GM18507 (cell line): ENCODE measurements around the gene NUFIP1.
"Not testable (repeated sequence)": the region's sequence is repeated elsewhere in the genome, so short reads cannot be mapped to it uniquely, and the experiment has no call there.

Experiments used
- DNase-seq: peaks from one replicate; pipeline ENCODE4 v3.0.0; 2011; ENCODE audit warnings: low read depth; ENCODE audit not compliant: insufficient read length; ENCODE audit errors: extremely low spot score
- FAIRE-seq: peaks from 2 replicates; lab custom pipeline; 2011; peaks lifted over from hg19 to GRCh38; lab: Jason Lieb, UNC

NUFIP1 gene

GRCh38 chr13:44921931-44922758, 67.1 kb downstream of the NUFIP1 start:
- no peak for FAIRE-seq
- no peak for DNase-seq

GRCh38 chr13:44921246-44921877, 67.9 kb downstream of the NUFIP1 start:
- FAIRE-seq: no peak
- DNase-seq: no peak

- no peak for DNase-seq
- no peak for FAIRE-seq
These were observed 69.3 kb downstream of the NUFIP1 start for GRCh38 chr13:44920013-44920412.

GRCh38 chr13:44919104-44919804, 70.0 kb downstream of the NUFIP1 start:
- FAIRE-seq: no peak
- no peak for DNase-seq

GRCh38 chr13:44918326-44919103, 70.8 kb downstream of the NUFIP1 start:
- FAIRE-seq (no peak), DNase-seq (peak; percentile 59)

- FAIRE-seq: peak; percentile 94
- peak; percentile 72 for DNase-seq
These were observed 71.5 kb downstream of the NUFIP1 start for GRCh38 chr13:44917589-44918325.

- no peak for DNase-seq
- no peak for FAIRE-seq
These were observed 76.8 kb downstream of the NUFIP1 start for GRCh38 chr13:44912278-44913016.

GRCh38 chr13:44908712-44909111, 80.6 kb downstream of the NUFIP1 start:
- FAIRE-seq (no peak), DNase-seq (no peak)

GRCh38 chr13:44908266-44908665, 81.0 kb downstream of the NUFIP1 start:
- no peak for FAIRE-seq
- DNase-seq: no peak

GRCh38 chr13:44906713-44907112, 82.6 kb downstream of the NUFIP1 start:
- no peak for FAIRE-seq

GRCh38 chr13:44906230-44906629, 83.0 kb downstream of the NUFIP1 start:
- DNase-seq (no peak), FAIRE-seq (no peak)

More at GRCh38 chr13:44906713-44907112, 82.6 kb downstream of the NUFIP1 start:
- no peak for DNase-seq

- DNase-seq: no peak
- no peak for FAIRE-seq
These were observed 83.7 kb downstream of the NUFIP1 start for GRCh38 chr13:44905556-44905955.

GRCh38 chr13:44904967-44905366, 84.3 kb downstream of the NUFIP1 start:
- DNase-seq: no peak
- no peak for FAIRE-seq

- no peak for FAIRE-seq
- DNase-seq: no peak
These were observed 85.7 kb downstream of the NUFIP1 start for GRCh38 chr13:44903574-44903985.

- no peak for DNase-seq
- FAIRE-seq: no peak
These were observed 86.5 kb downstream of the NUFIP1 start for GRCh38 chr13:44902738-44903137.

- no peak for FAIRE-seq
- DNase-seq: no peak
These were observed 89.3 kb downstream of the NUFIP1 start for GRCh38 chr13:44899967-44900366.

- not testable (repeated sequence) for DNase-seq, FAIRE-seq
These were observed 91.0 kb downstream of the NUFIP1 start for GRCh38 chr13:44898308-44898707.

- no peak for FAIRE-seq
- no peak for DNase-seq
These were observed 93.3 kb downstream of the NUFIP1 start for GRCh38 chr13:44895953-44896335.
